Panc1 (cell line): ENCODE results near the gene FHL2. TPM values are rescaled to one million over a fixed set of nuclear protein-coding genes. Genes with fewer than 3 reads are reported as not detected.

Source experiments
- ATAC-seq: fragments of 200-7000 bp; cut with Tn5 transposase; 2 replicates; pipeline ENCODE4 v1.9.1; 2020; ENCODE audit warnings: mild to moderate bottlenecking, moderate library complexity
- BruUV-seq: library from RNA; stranded (reverse); fragments of 400-500 nt; replicated peaks from 2 replicates; lab custom pipeline; 2021; lab: Mats Ljungman, UMichigan
- CTCF ChIA-PET: fragments of 300-600 bp; sonication (Branson Sonifier 250); formaldehyde crosslinking; loops from one replicate; lab custom pipeline; 2022; ENCODE audit warnings: antibody characterized with exemption; lab: Charles Lee
- POLR2A ChIA-PET: fragments of 300-600 bp; sonication (Branson Sonifier 250); formaldehyde crosslinking; loops from one replicate; lab custom pipeline; 2022; ENCODE audit warnings: antibody characterized with exemption; lab: Charles Lee
- DNase-seq: peaks from one replicate; pipeline ENCODE4 v3.0.0-alpha.2; 2010; ENCODE audit warnings: low read depth, low spot score
- H3K27ac ChIP-seq: 2 replicates; pipeline ENCODE4 v1.5.1; 2011; ENCODE audit warnings: mild to moderate bottlenecking, low read length, inconsistent platforms
- H3K27me3 ChIP-seq: fragments of 200-500 bp; sonication (Bioruptor generic); 2 replicates; pipeline ENCODE4 v1.6.0; 2014; ENCODE audit warnings: low read length, inconsistent platforms; ENCODE audit not compliant: control insufficient read depth, insufficient read depth
- H3K36me3 ChIP-seq: fragments of 200-500 bp; sonication (Bioruptor generic); 2 replicates; pipeline ENCODE4 v1.5.1; 2014; ENCODE audit warnings: inconsistent platforms, mild to moderate bottlenecking, low read length, moderate library complexity; ENCODE audit not compliant: control insufficient read depth, insufficient read depth
- H3K4me1 ChIP-seq: 2 replicates; pipeline ENCODE4 v1.5.1; 2011; ENCODE audit warnings: inconsistent platforms, mild to moderate bottlenecking, low read length, moderate library complexity; ENCODE audit not compliant: control insufficient read depth, insufficient read depth
- H3K4me3 ChIP-seq, 2 experiments: 2 replicates each; pipeline ENCODE4 v1.5.1; 2011 to 2012; ENCODE audit warnings: low read depth in 2 of 2, low read length in 2 of 2, mild to moderate bottlenecking in 2 of 2, inconsistent platforms in 1 of 2, moderate library complexity in 1 of 2
- H3K9me3 ChIP-seq: fragments of 200-500 bp; sonication (Bioruptor generic); 2 replicates; pipeline ENCODE4 v1.5.1; 2014; ENCODE audit warnings: low read depth, mild to moderate bottlenecking, inconsistent platforms, low read length, moderate library complexity; ENCODE audit not compliant: control insufficient read depth, insufficient read depth
- CTCF ChIP-seq: fragments of 450-650 bp; IDR thresholded peaks from 2 replicates; pipeline ENCODE4 v1.5.1; 2017; ENCODE audit warnings: mild to moderate bottlenecking
- POLR2AphosphoS5 ChIP-seq: IDR thresholded peaks from 2 replicates; pipeline ENCODE4 v1.6.1; 2012; ENCODE audit warnings: mild to moderate bottlenecking, low read depth, low read length, moderate library complexity
- REST ChIP-seq, 2 experiments: IDR thresholded peaks; 2 replicates each; pipeline ENCODE4 v1.6.1; 2011 to 2012; ENCODE audit warnings: low read depth in 2 of 2, control low read depth in 1 of 2, low read length in 1 of 2, mild to moderate bottlenecking in 1 of 2, moderate library complexity in 1 of 2; ENCODE audit not compliant: insufficient read depth in 1 of 2
- SIN3A ChIP-seq: IDR thresholded peaks from 2 replicates; pipeline ENCODE4 v1.6.1; 2012; ENCODE audit warnings: low read depth, mild to moderate bottlenecking, low read length, moderate library complexity, borderline replicate concordance; ENCODE audit not compliant: insufficient read depth
- TCF7L2 ChIP-seq: IDR thresholded peaks from 2 replicates; pipeline ENCODE4 v1.6.1; 2011; ENCODE audit warnings: mild to moderate bottlenecking, low read depth, low read length, inconsistent platforms
- in situ Hi-C: cut with HindIII; loops from 2 replicates; pipeline ENCODE4 v1.10.0; 2016; ENCODE audit warnings: low sequenced_read_pairs, low pct_unique_long_range_greater_than_20kb
- intact Hi-C: fragments of 100-400 bp; cut with micrococcal nuclease; formaldehyde crosslinking; loops from one replicate; pipeline ENCODE4 v1.10.0; 2022; ENCODE audit not compliant: unreplicated experiment
- total RNA-seq: library from RNA; stranded (reverse); gene quantifications from one replicate; pipeline ENCODE4 v1.2.1, GENCODE V29; 2021; ENCODE audit not compliant: unreplicated experiment

The FHL2 gene
- total RNA-seq, 1 experiment from 2014 or later = 378 TPM

- 0 out of 2 replicates have a peak, but pooled peaks have one; percentile 1 for ATAC-seq
- no peak for TF ChIP-seq CTCF
- TF ChIP-seq TCF7L2 = no peak
- TF ChIP-seq POLR2AphosphoS5 = peak; percentile 23; the same call in 1 of the 2 replicates
- ChIA-PET POLR2A (no interaction called here), CTCF (no interaction called here)
- intact Hi-C loops (no loop called here), in situ Hi-C loops (no loop called here)
- peaks cover 37% of the 10 kb centered on the region for H3K36me3 ChIP-seq
- DNase-seq = no peak
- no peaks in the 10 kb centered on the region for H3K27me3 ChIP-seq
- no peak overlapping the region for H3K4me3 ChIP-seq
- peaks cover 99% of the 10 kb centered on the region for H3K4me1 ChIP-seq
- no peaks in the 10 kb centered on the region for H3K9me3 ChIP-seq
- no TSS peak for BruUV-seq
- H3K27ac ChIP-seq = peak overlapping the region; percentile 100
Measured at GRCh38 chr2:105376789-105377240, 22.0 kb downstream of the FHL2 start.

GRCh38 chr2:105376010-105376409 is 22.8 kb downstream of the FHL2 start:
- in situ Hi-C loops = no loop called here
- ATAC-seq (no peak), DNase-seq (no peak)
- H3K4me3 ChIP-seq = no peak overlapping the region
- H3K36me3 ChIP-seq = peaks cover 30% of the 10 kb centered on the region
- no peaks in the 10 kb centered on the region for H3K9me3 ChIP-seq
- no TSS peak for BruUV-seq
- ChIA-PET CTCF (no interaction called here), POLR2A (no interaction called here)
- TF ChIP-seq SIN3A (no peak), POLR2AphosphoS5 (no peak; the same call in 1 of the 2 replicates), CTCF (no peak), REST (IDR thresholded peaks at IDR 0.05; ENCODE audit: insufficient read depth in 1 of 2, low read depth in 2 of 2, low read length in 1 of 2) (no peak), TCF7L2 (no peak)
- H3K27me3 ChIP-seq = no peaks in the 10 kb centered on the region
- peaks cover 99% of the 10 kb centered on the region for H3K4me1 ChIP-seq
- H3K27ac ChIP-seq = peak overlapping the region; percentile 100
- intact Hi-C loops = no loop called here
